Peyer's patch (tissue), 4 donors: ENCODE measurements around the gene NPSR1.

ENCODE experiments used
- POLR2A ChIP-seq, 2 donors: fragments of 450-650 bp; IDR thresholded peaks; one replicate each; pipeline ENCODE4 v1.5.1; 2017; ENCODE audit warnings: antibody characterized with exemption in 2 of 2, mild to moderate bottlenecking in 2 of 2, moderate library complexity in 2 of 2
- TF ChIP-seq, protein P1 (sequence below), 6 experiments: fragments of 450-650 bp in 4 of 6; fragments of 200-600 bp in 2 of 6; sonication (generic) in 1 of 6; IDR thresholded peaks; one replicate each; pipeline ENCODE4 v1.5.1; 2017 to 2019; ENCODE audit warnings: antibody characterized with exemption in 6 of 6, mild to moderate bottlenecking in 3 of 6, moderate library complexity in 1 of 6

DNA sequence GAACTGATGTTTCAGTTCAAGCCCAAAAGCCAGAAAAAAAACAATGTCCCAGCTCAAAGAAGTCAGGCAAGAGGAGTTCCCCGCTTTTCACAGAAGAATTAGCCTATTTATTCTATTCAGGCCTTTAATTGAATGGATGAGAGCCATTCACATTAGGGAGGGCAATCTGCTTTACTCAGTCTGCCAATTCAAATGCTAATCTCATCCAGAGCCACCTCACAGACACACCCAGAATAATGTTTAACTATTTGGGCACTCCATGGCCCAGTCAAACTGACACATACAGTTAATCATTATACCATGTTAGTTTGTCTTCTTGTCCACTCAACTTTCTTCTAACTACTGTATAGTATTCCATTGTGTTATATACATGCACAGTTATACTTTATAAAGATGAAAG, 2.6 kb upstream of the NPSR1 start:
- TF ChIP-seq, protein P1, sequence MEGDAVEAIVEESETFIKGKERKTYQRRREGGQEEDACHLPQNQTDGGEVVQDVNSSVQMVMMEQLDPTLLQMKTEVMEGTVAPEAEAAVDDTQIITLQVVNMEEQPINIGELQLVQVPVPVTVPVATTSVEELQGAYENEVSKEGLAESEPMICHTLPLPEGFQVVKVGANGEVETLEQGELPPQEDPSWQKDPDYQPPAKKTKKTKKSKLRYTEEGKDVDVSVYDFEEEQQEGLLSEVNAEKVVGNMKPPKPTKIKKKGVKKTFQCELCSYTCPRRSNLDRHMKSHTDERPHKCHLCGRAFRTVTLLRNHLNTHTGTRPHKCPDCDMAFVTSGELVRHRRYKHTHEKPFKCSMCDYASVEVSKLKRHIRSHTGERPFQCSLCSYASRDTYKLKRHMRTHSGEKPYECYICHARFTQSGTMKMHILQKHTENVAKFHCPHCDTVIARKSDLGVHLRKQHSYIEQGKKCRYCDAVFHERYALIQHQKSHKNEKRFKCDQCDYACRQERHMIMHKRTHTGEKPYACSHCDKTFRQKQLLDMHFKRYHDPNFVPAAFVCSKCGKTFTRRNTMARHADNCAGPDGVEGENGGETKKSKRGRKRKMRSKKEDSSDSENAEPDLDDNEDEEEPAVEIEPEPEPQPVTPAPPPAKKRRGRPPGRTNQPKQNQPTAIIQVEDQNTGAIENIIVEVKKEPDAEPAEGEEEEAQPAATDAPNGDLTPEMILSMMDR (IDR thresholded peaks at IDR 0.05), result no peak
- TF ChIP-seq POLR2A (IDR thresholded peaks at IDR 0.05), result no peak
